Measurements from ENCODE around the gene KRTAP5-1.
"Not testable (repeated sequence)": the region's sequence is repeated elsewhere in the genome, so short reads cannot be mapped to it uniquely, and the experiment has no call there.

KRTAP5-1 gene

DNA sequence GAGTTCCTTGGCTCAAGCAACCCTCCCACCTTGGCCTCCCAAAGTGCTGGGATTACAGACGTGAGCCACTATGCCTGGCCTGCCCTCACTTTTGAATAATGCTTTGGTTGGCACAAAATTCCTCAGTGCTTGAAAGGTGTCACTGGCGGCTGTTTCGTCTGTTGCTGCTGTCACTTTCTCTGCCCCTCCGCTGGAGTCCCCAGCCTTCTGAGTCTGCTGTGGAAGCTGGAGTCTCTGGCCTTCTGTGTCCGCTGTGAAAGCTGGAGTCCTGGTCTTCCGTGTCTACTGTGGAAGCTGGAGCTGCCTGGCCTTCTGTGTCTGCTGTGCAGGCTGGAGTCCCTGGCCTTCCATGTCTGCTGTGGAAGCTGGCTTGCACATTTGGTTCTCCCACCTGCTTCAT lies 4.9 kb upstream of the KRTAP5-1 start:
- Histone ChIP-seq H3K36me3 (no peaks in the 10 kb centered on the region), H3K9me3 (no peaks in the 10 kb centered on the region), H3K27ac (peak overlapping the region; percentile 68; the same call in 1 of the 2 replicates), H4K20me1 (peaks cover 19% of the 10 kb centered on the region), H3K4me3 (no peak overlapping the region), H3K4me1 (peaks cover 53% of the 10 kb centered on the region), H3K27me3 (no peaks in the 10 kb centered on the region), H3K4me2 (peak overlapping the region; percentile 90), H3K9ac (no peak overlapping the region)
- TF ChIP-seq Cebpa-rat (IDR thresholded peaks at IDR 0.05), result no peak

DNA sequence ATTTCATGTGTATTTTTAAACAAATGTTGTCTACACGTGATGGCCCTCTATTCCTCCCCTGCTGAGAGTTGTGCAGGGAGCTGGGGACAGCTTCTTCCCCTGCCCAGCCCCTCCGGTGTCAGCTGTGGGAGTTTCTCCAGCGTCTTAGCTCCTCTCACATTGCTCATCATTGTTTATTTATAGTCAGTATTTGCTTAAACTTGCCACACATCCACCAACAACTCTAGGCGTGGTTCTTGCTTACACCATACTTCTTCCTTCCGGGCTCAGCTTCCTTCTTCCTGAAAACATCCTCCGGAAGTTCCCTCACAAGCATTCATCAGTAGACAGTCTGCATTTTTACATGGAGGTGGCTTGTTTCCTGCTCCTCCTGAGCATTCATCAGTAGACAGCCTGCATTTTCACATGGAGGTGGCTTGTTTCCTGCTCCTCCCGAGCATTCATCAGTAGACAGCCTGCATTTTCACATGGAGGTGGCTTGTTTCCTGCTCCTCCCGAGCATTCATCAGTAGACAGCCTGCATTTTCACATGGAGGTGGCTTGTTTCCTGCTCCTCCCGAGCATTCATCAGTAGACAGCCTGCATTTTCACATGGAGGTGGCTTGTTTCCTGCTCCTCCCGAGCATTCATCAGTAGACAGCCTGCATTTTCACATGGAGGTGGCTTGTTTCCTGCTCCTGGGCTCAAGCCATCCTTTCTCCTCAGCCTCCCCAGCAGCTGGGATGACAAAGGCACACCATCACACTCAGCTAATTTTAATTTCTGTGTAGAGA lies 4.3 kb upstream of the KRTAP5-1 start:
- H3K9ac ChIP-seq, H3K36me3 ChIP-seq, H3K9me3 ChIP-seq, H3K27me3 ChIP-seq: not testable (repeated sequence)
- TF ChIP-seq Cebpa-rat (IDR thresholded peaks at IDR 0.05), result peak; percentile 72
- peak overlapping the region; percentile 15; the same call in 1 of the 2 replicates for H3K4me3 ChIP-seq
- peak overlapping the region; percentile 68 for H3K27ac ChIP-seq
- H3K4me1 ChIP-seq, result peaks cover 59% of the 10 kb centered on the region
- H4K20me1 ChIP-seq, result peaks cover 21% of the 10 kb centered on the region
- H3K4me2 ChIP-seq, result peak overlapping the region; percentile 90

DNA sequence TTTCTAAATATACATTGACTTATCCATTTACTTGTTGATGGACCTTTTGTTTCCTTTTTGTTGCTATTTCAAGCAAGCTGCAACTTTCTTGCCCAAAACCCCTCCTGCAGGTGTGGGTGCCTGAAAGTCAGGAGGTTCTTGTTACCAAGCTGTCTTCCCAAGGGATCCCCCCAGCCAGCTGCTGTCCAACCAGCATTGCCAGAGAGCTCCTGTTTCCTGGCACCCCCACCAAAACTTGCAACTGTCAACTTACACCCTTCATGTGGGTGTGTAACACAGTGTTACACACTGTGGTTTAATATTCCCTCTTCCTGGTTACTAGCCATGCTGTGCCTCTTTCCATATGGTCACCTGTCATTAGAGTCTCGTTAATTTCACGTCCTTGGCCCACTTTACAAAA lies 1.6 kb upstream of the KRTAP5-1 start:
- Histone ChIP-seq H3K4me3 (0 out of 2 replicates have a peak overlapping the region, but pooled peaks have one; percentile 14), H3K27ac (no peak overlapping the region), H3K27me3 (peaks cover 22% of the 10 kb centered on the region), H3K9ac (peak overlapping the region; percentile 15; the same call in 1 of the 2 replicates), H3K4me2 (peak overlapping the region; percentile 90), H3K36me3 (no peaks in the 10 kb centered on the region), H3K9me3 (peaks cover 9% of the 10 kb centered on the region), H3K4me1 (peaks cover 71% of the 10 kb centered on the region), H4K20me1 (peaks cover 33% of the 10 kb centered on the region)
- TF ChIP-seq Cebpa-rat (IDR thresholded peaks at IDR 0.05), result no peak

DNA sequence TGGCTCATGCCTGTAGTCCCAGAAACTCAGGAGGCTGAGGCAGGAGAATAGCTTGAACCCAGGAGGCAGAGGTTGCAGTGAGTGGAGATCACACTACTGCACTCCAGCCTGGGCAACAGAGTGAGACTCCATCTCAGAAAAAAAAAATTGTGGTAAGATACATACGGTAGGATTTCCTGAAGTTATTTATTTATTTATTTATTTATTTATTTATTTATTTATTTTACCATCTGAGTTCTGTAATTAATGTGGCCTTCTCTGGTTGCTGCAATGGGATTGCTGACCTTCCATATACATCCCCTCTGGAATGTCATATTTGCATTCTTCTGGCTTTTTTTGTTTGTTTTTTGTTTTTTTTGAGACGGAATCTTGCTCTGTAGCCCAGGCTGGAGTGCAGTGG lies 2.2 kb downstream of the KRTAP5-1 start:
- peaks cover 33% of the 10 kb centered on the region for H4K20me1 ChIP-seq
- H3K9me3 ChIP-seq, result peaks cover 43% of the 10 kb centered on the region
- H3K4me2 ChIP-seq, H3K27ac ChIP-seq, H3K9ac ChIP-seq, H3K4me3 ChIP-seq, H3K36me3 ChIP-seq: not testable (repeated sequence)
- H3K27me3 ChIP-seq, result peaks cover 37% of the 10 kb centered on the region
- H3K4me1 ChIP-seq, result peaks cover 47% of the 10 kb centered on the region

DNA sequence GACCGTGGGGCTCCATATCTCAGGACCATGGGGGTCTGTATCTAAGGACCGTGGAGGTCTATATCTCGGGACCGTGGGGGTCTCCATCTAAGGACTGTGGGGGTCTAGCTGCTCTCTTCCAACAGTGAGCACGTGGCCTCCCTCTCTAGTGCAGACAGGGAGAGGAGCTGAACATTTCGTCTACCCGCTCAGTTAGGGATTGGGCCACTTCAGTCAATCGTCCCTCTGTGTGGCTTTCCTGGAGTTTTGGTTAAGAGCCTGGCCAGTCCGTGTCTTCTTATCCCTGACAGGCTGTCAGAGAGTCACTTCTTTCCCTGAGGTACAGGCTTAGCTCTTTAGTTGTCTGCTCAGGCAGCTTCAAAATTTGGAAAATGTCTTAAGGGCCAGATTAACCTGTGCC lies 3.1 kb downstream of the KRTAP5-1 start:
- no peak overlapping the region for H3K4me3 ChIP-seq
- H3K4me1 ChIP-seq, result peaks cover 38% of the 10 kb centered on the region
- peaks cover 30% of the 10 kb centered on the region for H4K20me1 ChIP-seq
- H3K9ac ChIP-seq, result no peak overlapping the region
- TF ChIP-seq Cebpa-rat (IDR thresholded peaks at IDR 0.05), result no peak
- H3K36me3 ChIP-seq, result no peaks in the 10 kb centered on the region
- no peak overlapping the region for H3K4me2 ChIP-seq
- H3K27ac ChIP-seq, result no peak overlapping the region
- peaks cover 38% of the 10 kb centered on the region for H3K27me3 ChIP-seq
- H3K9me3 ChIP-seq, result peaks cover 48% of the 10 kb centered on the region

DNA sequence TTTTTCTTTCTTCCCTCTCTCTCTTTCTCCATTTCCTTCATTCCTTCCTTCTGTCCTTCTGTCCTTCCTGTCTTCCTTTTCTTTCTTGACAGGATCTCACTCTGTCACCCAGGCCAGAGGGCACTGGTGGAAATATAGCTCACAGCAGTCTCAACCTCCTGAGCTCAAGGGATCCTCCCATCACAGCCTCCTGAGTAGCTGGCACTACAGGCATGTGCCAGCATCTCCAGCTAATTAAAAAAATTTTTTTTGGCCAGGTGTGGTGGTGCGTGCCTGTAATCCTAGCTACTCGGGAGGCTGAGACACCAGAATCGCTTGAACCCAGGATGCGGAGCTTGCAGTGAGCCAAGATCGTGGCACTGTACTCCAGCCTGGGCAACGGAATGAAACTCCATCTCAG lies 8.3 kb downstream of the KRTAP5-1 start:
- no peak overlapping the region for H3K4me2 ChIP-seq
- peaks cover 22% of the 10 kb centered on the region for H4K20me1 ChIP-seq
- no peak overlapping the region for H3K9ac ChIP-seq
- no peak for TF ChIP-seq Cebpa-rat (IDR thresholded peaks at IDR 0.05)
- H3K4me3 ChIP-seq, result no peak overlapping the region
- H3K27me3 ChIP-seq, result peaks cover 68% of the 10 kb centered on the region
- H3K4me1 ChIP-seq, result peaks cover 15% of the 10 kb centered on the region
- H3K27ac ChIP-seq, result no peak overlapping the region
- no peaks in the 10 kb centered on the region for H3K36me3 ChIP-seq
- H3K9me3 ChIP-seq, result peaks cover 41% of the 10 kb centered on the region

DNA sequence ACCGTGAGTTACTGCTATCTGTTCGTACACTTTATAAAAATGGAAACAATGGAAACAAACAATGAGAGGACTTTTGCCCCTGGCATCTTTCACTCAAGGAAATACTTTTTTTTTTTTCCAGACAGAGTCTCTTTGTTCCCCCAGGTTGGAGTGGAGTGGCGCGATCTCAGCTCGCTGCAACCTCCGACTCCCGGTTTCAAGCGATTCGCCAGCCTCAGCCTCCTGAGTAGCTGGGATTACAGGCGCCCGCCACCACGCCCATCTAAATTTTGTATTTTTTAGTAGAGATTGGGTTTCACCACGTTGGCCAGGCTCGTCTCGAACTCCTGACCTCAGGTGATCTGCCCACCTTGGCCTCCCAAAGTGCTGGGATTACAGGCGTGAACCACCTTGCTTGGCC lies 9.3 kb downstream of the KRTAP5-1 start:
- H3K9ac ChIP-seq, H3K27ac ChIP-seq, H3K36me3 ChIP-seq, H3K4me3 ChIP-seq, H3K4me2 ChIP-seq: not testable (repeated sequence)
- peaks cover 30% of the 10 kb centered on the region for H3K9me3 ChIP-seq
- peaks cover 74% of the 10 kb centered on the region for H3K27me3 ChIP-seq
- H4K20me1 ChIP-seq, result peaks cover 30% of the 10 kb centered on the region
- peaks cover 24% of the 10 kb centered on the region for H3K4me1 ChIP-seq

DNA sequence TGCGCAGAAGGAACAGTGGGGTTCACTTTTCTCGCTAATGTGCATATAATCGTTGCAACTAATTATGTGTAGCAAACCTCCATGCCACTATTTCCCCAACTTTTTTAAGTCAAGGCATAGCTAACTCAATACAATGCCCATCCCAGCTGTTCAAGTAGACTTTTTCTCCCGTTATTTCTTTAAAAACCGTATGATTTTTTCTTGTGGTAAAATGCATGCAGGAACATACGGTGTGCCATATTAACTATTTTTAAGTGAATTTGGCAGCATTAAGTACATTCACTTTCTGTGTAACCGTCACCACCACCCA lies 10.2 kb downstream of the KRTAP5-1 start:
- H3K9me3 ChIP-seq, result peaks cover 22% of the 10 kb centered on the region
- H3K4me1 ChIP-seq, result peaks cover 28% of the 10 kb centered on the region
- H3K27me3 ChIP-seq, result peaks cover 83% of the 10 kb centered on the region
- H3K36me3 ChIP-seq, result no peaks in the 10 kb centered on the region
- TF ChIP-seq Cebpa-rat (IDR thresholded peaks at IDR 0.05), result no peak
- peak overlapping the region; percentile 95 for H3K4me2 ChIP-seq
- H3K9ac ChIP-seq, result no peak overlapping the region
- H4K20me1 ChIP-seq, result peaks cover 39% of the 10 kb centered on the region
- no peak overlapping the region for H3K27ac ChIP-seq
- H3K4me3 ChIP-seq, result peak overlapping the region; percentile 71; the same call in 1 of the 2 replicates

DNA sequence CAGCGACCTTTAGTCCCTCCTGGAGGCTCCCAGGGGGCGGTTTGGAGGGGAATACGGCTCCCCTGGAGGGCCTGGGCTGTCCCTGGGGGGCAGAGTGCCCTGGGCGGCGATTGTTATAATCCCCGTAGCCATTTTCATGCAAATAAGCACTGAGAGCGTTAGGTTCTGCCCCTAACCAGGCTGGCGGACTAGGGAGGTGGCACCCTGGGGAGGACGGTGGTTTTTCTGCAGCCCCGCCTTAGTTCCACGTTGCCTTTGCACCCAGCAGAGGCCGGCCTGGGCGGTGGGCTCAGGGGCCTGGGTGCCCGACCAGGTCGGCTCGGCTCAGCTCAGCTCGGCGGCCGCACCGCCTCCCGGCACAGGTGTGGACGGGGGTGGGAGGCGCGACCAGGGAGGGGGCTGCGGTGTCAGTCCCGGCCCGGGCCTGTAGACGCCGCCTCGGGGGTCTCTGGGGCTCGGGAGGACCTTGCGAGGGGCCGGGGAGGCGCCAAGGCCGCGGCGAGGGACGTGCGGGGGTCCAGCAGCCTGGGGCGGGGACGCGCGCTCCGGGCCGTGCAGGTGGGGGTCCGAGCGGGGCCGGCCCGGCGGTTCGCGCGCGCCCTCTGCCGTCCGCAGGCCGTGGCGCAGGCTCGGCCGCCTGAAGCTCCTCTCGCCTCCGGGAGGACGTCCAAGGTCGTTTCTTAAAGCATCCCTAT lies 10.7 kb downstream of the KRTAP5-1 start:
- Histone ChIP-seq H4K20me1 (peaks cover 44% of the 10 kb centered on the region), H3K4me3 (peak overlapping the region; percentile 71), H3K4me1 (peaks cover 33% of the 10 kb centered on the region)

DNA sequence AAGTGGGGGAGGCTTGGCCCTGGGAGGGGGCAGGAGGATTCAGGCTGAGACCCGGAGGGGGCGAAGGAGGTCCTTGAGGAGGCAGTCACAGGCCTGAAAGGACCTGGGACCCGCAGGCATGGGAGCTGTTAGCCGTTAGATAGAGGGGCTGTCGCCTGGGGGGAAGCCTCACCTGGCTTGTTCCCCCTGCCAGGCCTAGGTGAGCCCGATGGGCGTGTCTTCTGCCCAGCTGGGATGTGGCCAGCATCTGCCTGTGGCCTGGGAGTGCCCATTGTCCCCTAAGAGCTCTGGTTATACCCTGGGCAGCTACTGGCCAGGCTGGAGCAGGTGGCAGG lies 11.2 kb downstream of the KRTAP5-1 start:
- Histone ChIP-seq H3K9ac (no peak overlapping the region), H3K4me2 (peak overlapping the region; percentile 95), H3K9me3 (peaks cover 15% of the 10 kb centered on the region), H3K27me3 (peaks cover 90% of the 10 kb centered on the region), H3K36me3 (no peaks in the 10 kb centered on the region), H3K4me1 (peaks cover 37% of the 10 kb centered on the region), H3K4me3 (peak overlapping the region; percentile 71), H3K27ac (no peak overlapping the region), H4K20me1 (peaks cover 49% of the 10 kb centered on the region)
- no peak for TF ChIP-seq Cebpa-rat (IDR thresholded peaks at IDR 0.05)

More for the DNA sequence above, 10.7 kb downstream of the KRTAP5-1 start:
- Histone ChIP-seq H3K27me3 (peaks cover 88% of the 10 kb centered on the region), H3K36me3 (no peaks in the 10 kb centered on the region), H3K4me2 (peak overlapping the region; percentile 95), H3K9ac (no peak overlapping the region), H3K9me3 (peaks cover 18% of the 10 kb centered on the region), H3K27ac (no peak overlapping the region)
- TF ChIP-seq Cebpa-rat (IDR thresholded peaks at IDR 0.05), result no peak

All from BLaER1 (cell line).